Left renal cortex interstitium (tissue), 4 donors: ENCODE measurements around the gene CANT1. TPM values are rescaled to one million over a fixed set of nuclear protein-coding genes. Genes with fewer than 3 reads are reported as not detected.
"Not testable (repeated sequence)": the region's sequence is repeated elsewhere in the genome, so short reads cannot be mapped to it uniquely, and the experiment has no call there.

Experiments used
- DNase-seq, 4 donors: peaks; one replicate each; pipeline ENCODE4 v3.0.0-alpha.2; 2013; ENCODE audit warnings: low read depth in 4 of 4, low spot score in 2 of 4, missing footprints in 1 of 4
- polyA plus RNA-seq, 4 donors: library from polyadenylated mRNA; unstranded; fragments of 120-200 nt; gene quantifications; one replicate each; pipeline ENCODE4 v1.2.1, GENCODE V29; 2013; ENCODE audit not compliant: insufficient read length in 4 of 4

CANT1 gene
- polyA plus RNA-seq, 4 donors: 41.4 to 55.1 (median 47.4) TPM

- DNase-seq: no peak
Observed at GRCh38 chr17:79028496-79029326, 19.1 kb upstream of the CANT1 start.

- DNase-seq: no peak
Observed at GRCh38 chr17:79027925-79028491, 18.4 kb upstream of the CANT1 start.

- DNase-seq: no peak
Observed at GRCh38 chr17:79027274-79027924, 17.8 kb upstream of the CANT1 start.

GRCh38 chr17:79026376-79027273 lies 17.1 kb upstream of the CANT1 start:
- DNase-seq: no peak

- DNase-seq: no peak
Observed at GRCh38 chr17:79024901-79025737, 15.6 kb upstream of the CANT1 start.

- DNase-seq: no peak
Observed at GRCh38 chr17:79023886-79024771, 14.6 kb upstream of the CANT1 start, which contains the start of gene C1QTNF1. Gene C1QTNF1 (plus strand): TSS chr17:79024169. CDS start chr17:79043969, 19,800 bp downstream.

- DNase-seq: no peak
Observed at GRCh38 chr17:79023180-79023705, 13.7 kb upstream of the CANT1 start.

GRCh38 chr17:79022507-79022991 lies 13.0 kb upstream of the CANT1 start:
- DNase-seq: no peak

- not testable (repeated sequence) for DNase-seq
Observed at GRCh38 chr17:79021929-79022328, 12.4 kb upstream of the CANT1 start.

- no peak for DNase-seq
Observed at GRCh38 chr17:79020631-79021301, 11.2 kb upstream of the CANT1 start.

- no peak for DNase-seq
Observed at GRCh38 chr17:79019632-79020584, 10.3 kb upstream of the CANT1 start.

GRCh38 chr17:79019261-79019631 lies 9.7 kb upstream of the CANT1 start:
- DNase-seq: no peak

- no peak for DNase-seq
Observed at GRCh38 chr17:79018370-79018695, 8.8 kb upstream of the CANT1 start.

GRCh38 chr17:79017546-79018369 lies 8.2 kb upstream of the CANT1 start:
- no peak for DNase-seq

- DNase-seq: no peak
Observed at GRCh38 chr17:79014158-79014758, 4.7 kb upstream of the CANT1 start.
